GM23338 (cell line): ENCODE results near the gene CDKN2D. TPM values are rescaled to one million over a fixed set of nuclear protein-coding genes. Genes with fewer than 3 reads are reported as not detected.

ENCODE experiments used
- ATAC-seq: fragments of 200-7000 bp; cut with Tn5 transposase; 3 replicates; pipeline ENCODE4 v1.9.1; 2020
- DNase-seq: peaks from one replicate; pipeline ENCODE4 v3.0.0-alpha.2; 2015; ENCODE audit warnings: low spot score
- H2AFZ ChIP-seq: fragments of 200-600 bp; sonication (generic); 2 replicates; pipeline ENCODE4 v1.8.0; 2016; ENCODE audit warnings: antibody characterized with exemption, mild to moderate bottlenecking, moderate library complexity
- H3F3A ChIP-seq: fragments of 200-600 bp; sonication (generic); replicated peaks from 2 replicates; pipeline ENCODE4 v1.8.0; 2017; ENCODE audit warnings: antibody characterized with exemption, mixed run types, low read depth
- H3K27ac ChIP-seq: fragments of 200-600 bp; sonication (generic); 2 replicates; pipeline ENCODE4 v1.6.1; 2016; ENCODE audit warnings: low read depth
- H3K27me3 ChIP-seq: fragments of 200-600 bp; sonication (generic); 2 replicates; pipeline ENCODE4 v1.8.0; 2016; ENCODE audit warnings: mild to moderate bottlenecking, mixed run types, moderate library complexity; ENCODE audit not compliant: insufficient read depth
- H3K36me3 ChIP-seq: fragments of 200-600 bp; sonication (generic); 2 replicates; pipeline ENCODE4 v1.8.0; 2016; ENCODE audit warnings: mild to moderate bottlenecking; ENCODE audit not compliant: insufficient read depth
- H3K4me1 ChIP-seq: fragments of 200-600 bp; sonication (generic); 2 replicates; pipeline ENCODE4 v1.8.0; 2016; ENCODE audit warnings: mild to moderate bottlenecking, moderate library complexity; ENCODE audit not compliant: insufficient read depth
- H3K4me2 ChIP-seq: fragments of 200-600 bp; sonication (generic); 2 replicates; pipeline ENCODE4 v1.7.1; 2017; ENCODE audit warnings: mixed run types
- H3K4me3 ChIP-seq: fragments of 200-600 bp; sonication (generic); 2 replicates; pipeline ENCODE4 v1.6.1; 2016; ENCODE audit warnings: mixed run types
- H3K79me2 ChIP-seq: fragments of 200-600 bp; sonication (generic); replicated peaks from 2 replicates; pipeline ENCODE4 v1.8.0; 2017; ENCODE audit warnings: mild to moderate bottlenecking; ENCODE audit not compliant: insufficient read depth
- H3K9me2 ChIP-seq: fragments of 200-600 bp; sonication (generic); 2 replicates; pipeline ENCODE4 v1.8.0; 2017; ENCODE audit not compliant: insufficient read depth
- H4K20me1 ChIP-seq: fragments of 200-600 bp; sonication (generic); replicated peaks from 2 replicates; pipeline ENCODE4 v1.8.0; 2017; ENCODE audit warnings: mild to moderate bottlenecking; ENCODE audit not compliant: insufficient read depth
- H3K27ac Mint-ChIP-seq: 2 replicates; pipeline ENCODE4 v1.8.0; 2020; ENCODE audit warnings: inconsistent platforms, mild to moderate bottlenecking, moderate library complexity, mixed read lengths
- H3K27me3 Mint-ChIP-seq: 3 replicates; pipeline ENCODE4 v1.8.0; 2022; ENCODE audit warnings: low read depth, mild to moderate bottlenecking, moderate library complexity, mixed read lengths, inconsistent platforms; ENCODE audit not compliant: insufficient read depth, poor library complexity
- H3K36me3 Mint-ChIP-seq: 3 replicates; pipeline ENCODE4 v1.8.0; 2021; ENCODE audit warnings: low read depth, mild to moderate bottlenecking, inconsistent platforms, moderate library complexity, mixed read lengths
- H3K4me1 Mint-ChIP-seq: 3 replicates; pipeline ENCODE4 v1.8.0; 2020; ENCODE audit warnings: mild to moderate bottlenecking, inconsistent platforms, mixed read lengths
- H3K4me3 Mint-ChIP-seq: 3 replicates; pipeline ENCODE4 v1.8.0; 2021; ENCODE audit warnings: moderate library complexity, mild to moderate bottlenecking, inconsistent platforms, mixed read lengths
- H3K9me3 Mint-ChIP-seq: 3 replicates; pipeline ENCODE4 v1.8.0; 2020; ENCODE audit warnings: moderate library complexity, mild to moderate bottlenecking, inconsistent platforms, mixed read lengths
- CREB1 ChIP-seq: fragments of 250-450 bp; sonication (Bioruptor Pico); IDR thresholded peaks from 2 replicates; pipeline ENCODE4 v1.5.0; 2020; ENCODE audit warnings: low read depth, mild to moderate bottlenecking, moderate library complexity
- CTCF ChIP-seq, 2 experiments: fragments of 200-600 bp in 1 of 2; sonication (generic) in 1 of 2; conservative IDR thresholded peaks; 2 replicates each; pipeline versions ENCODE4 v1.5.1 to v1.6.1; 2016 to 2017; ENCODE audit warnings: antibody characterized with exemption in 2 of 2, low read depth in 2 of 2, mild to moderate bottlenecking in 2 of 2, moderate library complexity in 1 of 2
- JUNB ChIP-seq: IDR thresholded peaks from one replicate; pipeline ENCODE4 v1.6.1; 2016; ENCODE audit warnings: antibody characterized with exemption; ENCODE audit not compliant: unreplicated experiment
- POLR2AphosphoS5 ChIP-seq: IDR thresholded peaks from 2 replicates; pipeline ENCODE4 v1.6.1; 2016; ENCODE audit warnings: antibody characterized with exemption, low read depth
- REST ChIP-seq: IDR thresholded peaks from one replicate; pipeline ENCODE4 v1.6.1; 2018; ENCODE audit warnings: antibody characterized with exemption; ENCODE audit not compliant: unreplicated experiment
- STAT1 ChIP-seq: IDR thresholded peaks from one replicate; pipeline ENCODE4 v1.6.1; 2016; ENCODE audit warnings: antibody characterized with exemption; ENCODE audit not compliant: unreplicated experiment
- ZNF114 ChIP-seq: fragments of 250-450 bp; sonication (Bioruptor Pico); IDR thresholded peaks from 2 replicates; pipeline ENCODE4 v1.5.0; 2020; ENCODE audit warnings: mild to moderate bottlenecking, moderate library complexity
- ZNF331 ChIP-seq: fragments of 250-450 bp; sonication (Bioruptor Pico); IDR thresholded peaks from 2 replicates; pipeline ENCODE4 v1.5.0; 2020; ENCODE audit warnings: low read depth, mild to moderate bottlenecking, moderate library complexity
- polyA plus RNA-seq: library from polyadenylated mRNA; unstranded; fragments of >200 nt; fragmentation: Nextera tagmentation; extraction: Ambion mirVana; gene quantifications from 2 replicates; pipeline ENCODE4 v1.2.1, GENCODE V29; 2016
- total RNA-seq: library from RNA; depleted of rRNA; stranded (reverse); fragments of >200 nt; shearing (Covaris generic); gene quantifications from 2 replicates; pipeline ENCODE4 v1.2.3, GENCODE V29; 2014

CDKN2D gene
- total and polyA plus RNA-seq, 2 experiments from 2014 or later: 1.4 to 4.0 TPM

GRCh38 chr19:10517760-10518443 lies 50.9 kb downstream of the CDKN2D start:
- Histone ChIP-seq H3K36me3 (no peaks in the 10 kb centered on the region), H3K4me3 (peak overlapping the region; percentile 78), H4K20me1 (0 out of 2 replicates have a peak, but pooled peaks cover 8% of the 10 kb centered on the region), H3F3A (peaks cover 21% of the 10 kb centered on the region; the same call in 1 of the 2 replicates), H3K4me2 (peak overlapping the region; percentile 95), H3K27ac (no peak overlapping the region), H3K4me1 (peaks cover 16% of the 10 kb centered on the region), H3K9me2 (no peaks in the 10 kb centered on the region), H3K79me2 (no peaks in the 10 kb centered on the region), H2AFZ (peak overlapping the region; percentile 95), H3K27me3 (peaks cover 75% of the 10 kb centered on the region)
- Mint-ChIP-seq H3K4me1 (peaks cover 25% of the 10 kb centered on the region), H3K27ac (no peak overlapping the region), H3K9me3 (no peaks in the 10 kb centered on the region; the same call in 2 of the 3 replicates), H3K27me3 (peaks cover 61% of the 10 kb centered on the region), H3K4me3 (peak overlapping the region; percentile 65), H3K36me3 (no peaks in the 10 kb centered on the region; the same call in 2 of the 3 replicates)
- ATAC-seq (peak; percentile 21), DNase-seq (peak; percentile 57)
- TF ChIP-seq ZNF114 (CRISPR knock-in tag) (no peak), CTCF (conservative IDR thresholded peaks at IDR 0.05; ENCODE audit: low read depth in 2 of 2) (no peak), JUNB (no peak), CREB1 (CRISPR knock-in tag) (no peak), POLR2AphosphoS5 (peak; percentile 24; the same call in 1 of the 2 replicates), STAT1 (no peak), ZNF331 (CRISPR knock-in tag) (no peak), REST (no peak)

- H3K4me3 ChIP-seq: peak within 1 kb of the TSS; percentile 78
- Mint-ChIP-seq H3K27me3 (peaks cover 65% of the 10 kb centered on the region), H3K9me3 (no peaks in the 10 kb centered on the region; the same call in 2 of the 3 replicates), H3K36me3 (no peaks in the 10 kb centered on the region; the same call in 2 of the 3 replicates), H3K27ac (no peak within 1 kb of the TSS), H3K4me1 (peaks cover 25% of the 10 kb centered on the region), H3K4me3 (peak within 1 kb of the TSS; percentile 68)
- peak; percentile 36 for ATAC-seq
- no peak within 1 kb of the TSS for H3K27ac ChIP-seq
- H3F3A ChIP-seq: peaks cover 21% of the 10 kb centered on the region; the same call in 1 of the 2 replicates
- H3K4me2 ChIP-seq: peak within 1 kb of the TSS; percentile 95
- peaks cover 80% of the 10 kb centered on the region for H3K27me3 ChIP-seq
- peak; percentile 68 for DNase-seq
- H2AFZ ChIP-seq: peak within 1 kb of the TSS; percentile 95
- H4K20me1 ChIP-seq: 0 out of 2 replicates have a peak, but pooled peaks cover 8% of the 10 kb centered on the region
- peaks cover 16% of the 10 kb centered on the region for H3K4me1 ChIP-seq
- no peaks in the 10 kb centered on the region for H3K79me2 ChIP-seq
- no peaks in the 10 kb centered on the region for H3K9me2 ChIP-seq
- H3K36me3 ChIP-seq: no peaks in the 10 kb centered on the region
- 0 out of 4 replicates have a peak, but pooled peaks of 1 of the 2 experiments have one; percentile 10 for TF ChIP-seq CTCF (conservative IDR thresholded peaks at IDR 0.05; ENCODE audit: low read depth in 2 of 2)
Measured at GRCh38 chr19:10517361-10517759, 51.4 kb downstream of the CDKN2D start, which contains the start of gene S1PR5. S1PR5 (minus strand) TSS chr19:10517447; CDS start chr19:10515011, 2,436 bp downstream.
